Measurements from ENCODE around the gene PLA2G15. TPM values are rescaled to one million over a fixed set of nuclear protein-coding genes. Genes with fewer than 3 reads are reported as not detected.

Gene PLA2G15
- total and polyA plus RNA-seq, 2 experiments from 2014 or later, result 3.1 to 14.8 TPM

DNA sequence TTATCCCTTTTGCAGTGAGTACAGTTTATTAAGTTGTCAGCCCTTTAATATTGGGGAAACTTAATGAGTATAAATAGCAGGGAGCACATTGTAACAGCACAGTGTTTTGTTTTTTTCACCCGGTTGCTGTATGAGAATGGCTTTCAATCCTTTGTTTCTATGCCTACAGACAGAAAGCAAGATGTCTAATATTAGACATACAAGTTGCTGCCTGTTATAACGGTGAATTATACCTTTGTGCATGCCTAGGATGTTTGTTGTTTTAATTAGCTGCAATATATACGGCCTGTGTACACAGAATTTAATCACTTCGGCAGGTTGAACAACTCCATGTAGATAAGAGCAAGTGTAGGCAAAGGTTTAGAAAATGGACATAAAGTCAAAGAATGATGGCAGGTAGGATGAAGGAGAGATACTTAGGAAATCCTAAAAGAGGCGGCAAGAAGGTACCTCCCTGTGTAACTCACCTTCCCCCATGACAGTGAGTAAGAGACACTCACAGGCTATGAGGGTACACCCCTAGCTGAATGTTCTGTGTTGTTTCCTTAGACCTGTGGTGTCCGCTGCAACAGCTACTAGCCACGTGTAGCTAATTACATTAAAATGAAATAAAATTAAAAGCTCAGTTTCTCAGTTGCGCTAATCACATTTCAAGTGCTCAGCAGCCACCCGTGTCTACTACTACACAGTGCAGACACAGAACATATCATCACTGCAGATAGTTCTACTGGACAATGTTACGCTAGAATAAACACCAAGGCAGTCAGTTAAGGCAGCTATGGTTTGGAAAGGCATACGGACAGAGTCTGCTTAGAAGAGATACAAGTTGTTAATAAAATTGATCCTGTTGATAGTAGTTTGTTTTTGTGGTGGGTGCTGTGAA, 54.6 kb downstream of the PLA2G15 start:
- H3K4me3 ChIP-seq, result no peak overlapping the region
- no peaks in the 10 kb centered on the region for H3K9me3 Mint-ChIP-seq
- no peak for ATAC-seq
- peaks cover 18% of the 10 kb centered on the region; the same call in 1 of the 2 replicates for H3F3A ChIP-seq (replicated peaks; ENCODE audit: low read depth)
- H3K27ac ChIP-seq (ENCODE audit: low read depth), result peak overlapping the region; percentile 26; the same call in 1 of the 2 replicates
- TF ChIP-seq ZNF462 (CRISPR knock-in tag; IDR thresholded peaks at IDR 0.05), result no peak
- TF ChIP-seq EZH2 (IDR thresholded peaks at IDR 0.05; ENCODE audit: low read depth, unreplicated experiment), result no peak
- TF ChIP-seq ZNF331 (CRISPR knock-in tag; IDR thresholded peaks at IDR 0.05; ENCODE audit: low read depth), result no peak
- TF ChIP-seq STAT1 (IDR thresholded peaks at IDR 0.05; ENCODE audit: unreplicated experiment), result no peak
- TF ChIP-seq, protein P1, sequence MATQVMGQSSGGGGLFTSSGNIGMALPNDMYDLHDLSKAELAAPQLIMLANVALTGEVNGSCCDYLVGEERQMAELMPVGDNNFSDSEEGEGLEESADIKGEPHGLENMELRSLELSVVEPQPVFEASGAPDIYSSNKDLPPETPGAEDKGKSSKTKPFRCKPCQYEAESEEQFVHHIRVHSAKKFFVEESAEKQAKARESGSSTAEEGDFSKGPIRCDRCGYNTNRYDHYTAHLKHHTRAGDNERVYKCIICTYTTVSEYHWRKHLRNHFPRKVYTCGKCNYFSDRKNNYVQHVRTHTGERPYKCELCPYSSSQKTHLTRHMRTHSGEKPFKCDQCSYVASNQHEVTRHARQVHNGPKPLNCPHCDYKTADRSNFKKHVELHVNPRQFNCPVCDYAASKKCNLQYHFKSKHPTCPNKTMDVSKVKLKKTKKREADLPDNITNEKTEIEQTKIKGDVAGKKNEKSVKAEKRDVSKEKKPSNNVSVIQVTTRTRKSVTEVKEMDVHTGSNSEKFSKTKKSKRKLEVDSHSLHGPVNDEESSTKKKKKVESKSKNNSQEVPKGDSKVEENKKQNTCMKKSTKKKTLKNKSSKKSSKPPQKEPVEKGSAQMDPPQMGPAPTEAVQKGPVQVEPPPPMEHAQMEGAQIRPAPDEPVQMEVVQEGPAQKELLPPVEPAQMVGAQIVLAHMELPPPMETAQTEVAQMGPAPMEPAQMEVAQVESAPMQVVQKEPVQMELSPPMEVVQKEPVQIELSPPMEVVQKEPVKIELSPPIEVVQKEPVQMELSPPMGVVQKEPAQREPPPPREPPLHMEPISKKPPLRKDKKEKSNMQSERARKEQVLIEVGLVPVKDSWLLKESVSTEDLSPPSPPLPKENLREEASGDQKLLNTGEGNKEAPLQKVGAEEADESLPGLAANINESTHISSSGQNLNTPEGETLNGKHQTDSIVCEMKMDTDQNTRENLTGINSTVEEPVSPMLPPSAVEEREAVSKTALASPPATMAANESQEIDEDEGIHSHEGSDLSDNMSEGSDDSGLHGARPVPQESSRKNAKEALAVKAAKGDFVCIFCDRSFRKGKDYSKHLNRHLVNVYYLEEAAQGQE (IDR thresholded peaks at IDR 0.05; ENCODE audit: unreplicated experiment), result no peak
- no peak for TF ChIP-seq POLR2AphosphoS5 (IDR thresholded peaks at IDR 0.05; ENCODE audit: low read depth)
- TF ChIP-seq ETS1 (IDR thresholded peaks at IDR 0.05), result no peak
- TF ChIP-seq EZH2phosphoT487 (IDR thresholded peaks at IDR 0.05; ENCODE audit: unreplicated experiment), result no peak
- no peak for TF ChIP-seq JUNB (IDR thresholded peaks at IDR 0.05; ENCODE audit: unreplicated experiment)
- TF ChIP-seq NANOG (IDR thresholded peaks at IDR 0.05; ENCODE audit: borderline replicate concordance), result no peak
- no peak for TF ChIP-seq CTCF (conservative IDR thresholded peaks at IDR 0.05; ENCODE audit: low read depth in 2 of 2)
- TF ChIP-seq CREB1 (CRISPR knock-in tag; IDR thresholded peaks at IDR 0.05; ENCODE audit: low read depth), result no peak
- TF ChIP-seq ZNF114 (CRISPR knock-in tag; IDR thresholded peaks at IDR 0.05), result no peak
- peaks cover 2% of the 10 kb centered on the region; the same call in 1 of the 3 replicates for H3K4me1 Mint-ChIP-seq
- no peak overlapping the region for H3K4me3 Mint-ChIP-seq
- H3K4me2 ChIP-seq, result no peak overlapping the region
- H3K27ac Mint-ChIP-seq, result no peak overlapping the region
- H3K27me3 ChIP-seq (ENCODE audit: insufficient read depth), result no peaks in the 10 kb centered on the region
- no peak for DNase-seq (ENCODE audit: low spot score)
- H3K9me2 ChIP-seq (ENCODE audit: insufficient read depth), result no peaks in the 10 kb centered on the region
- H3K79me2 ChIP-seq (replicated peaks; ENCODE audit: insufficient read depth), result no peaks in the 10 kb centered on the region
- no peak overlapping the region for H2AFZ ChIP-seq
- H3K4me1 ChIP-seq (ENCODE audit: insufficient read depth), result no peaks in the 10 kb centered on the region
- peaks cover 2% of the 10 kb centered on the region for H3K27me3 Mint-ChIP-seq (ENCODE audit: insufficient read depth, low read depth, poor library complexity)
- peaks cover 42% of the 10 kb centered on the region for H4K20me1 ChIP-seq (replicated peaks; ENCODE audit: insufficient read depth)
- H3K36me3 ChIP-seq (ENCODE audit: insufficient read depth), result peaks cover 46% of the 10 kb centered on the region
- H3K36me3 Mint-ChIP-seq (ENCODE audit: low read depth), result peaks cover 74% of the 10 kb centered on the region

Measured in GM23338 (cell line).